Erythroblast (primary cell): Measurements from ENCODE around the gene XDH.

Experiments
- GATA1 ChIP-seq: IDR thresholded peaks from 2 replicates; pipeline ENCODE4 v1.6.1; 2011; ENCODE audit warnings: low read depth, mild to moderate bottlenecking, control low read depth, low read length, moderate library complexity
- POLR2A ChIP-seq: IDR thresholded peaks from 2 replicates; pipeline ENCODE4 v1.6.1; 2011; ENCODE audit warnings: mild to moderate bottlenecking, low read length

DNA sequence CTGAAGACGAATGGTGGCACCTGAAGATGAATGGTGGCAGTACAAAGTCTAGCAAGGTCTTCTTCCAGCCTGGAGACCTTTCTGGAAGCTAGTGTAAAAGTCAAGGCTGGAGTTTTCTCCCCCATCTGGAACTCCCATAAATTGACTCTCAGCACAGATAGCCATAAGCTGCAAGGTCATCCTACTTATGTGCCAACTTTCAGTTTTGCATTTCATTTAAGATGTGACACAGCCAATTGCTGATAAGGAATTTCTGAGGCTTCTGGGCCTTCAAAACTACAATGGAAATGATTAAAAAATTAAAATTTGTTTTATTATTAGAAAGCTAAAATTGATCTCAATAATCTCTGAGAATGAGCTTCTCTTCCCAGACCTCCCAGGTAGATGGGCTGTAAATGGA, 10.2 kb downstream of the XDH start:
- no peak for TF ChIP-seq POLR2A
- no peak for TF ChIP-seq GATA1
